ENCODE measurements around the gene TRABD2B.

TRABD2B gene

GRCh38 chr1:47819574-47819888, 177.7 kb downstream of the TRABD2B start:
- no peak for DNase-seq

GRCh38 chr1:47818682-47819573, 178.3 kb downstream of the TRABD2B start:
- DNase-seq = no peak

- no peak for DNase-seq
These were observed 179.3 kb downstream of the TRABD2B start for GRCh38 chr1:47817861-47818260.

- DNase-seq = no peak
These were observed 180.7 kb downstream of the TRABD2B start for GRCh38 chr1:47816325-47817071.

GRCh38 chr1:47814612-47815395, 182.4 kb downstream of the TRABD2B start:
- peak; percentile 28 for DNase-seq

- DNase-seq = no peak
These were observed 183.2 kb downstream of the TRABD2B start for GRCh38 chr1:47813970-47814369.

GRCh38 chr1:47812904-47813514, 184.2 kb downstream of the TRABD2B start:
- DNase-seq = no peak

- no peak for DNase-seq
These were observed 186.1 kb downstream of the TRABD2B start for GRCh38 chr1:47810964-47811682.

- no peak for DNase-seq
These were observed 187.7 kb downstream of the TRABD2B start for GRCh38 chr1:47809301-47810084.

GRCh38 chr1:47808612-47809011, 188.6 kb downstream of the TRABD2B start:
- DNase-seq = no peak

- DNase-seq = no peak
These were observed 191.2 kb downstream of the TRABD2B start for GRCh38 chr1:47805921-47806361.

- no peak for DNase-seq
These were observed 192.2 kb downstream of the TRABD2B start for GRCh38 chr1:47805018-47805417.

GRCh38 chr1:47803815-47804501, 193.2 kb downstream of the TRABD2B start:
- DNase-seq = no peak

GRCh38 chr1:47797575-47797974, 199.6 kb downstream of the TRABD2B start:
- no peak for DNase-seq

GRCh38 chr1:47796626-47797025, 200.6 kb downstream of the TRABD2B start:
- DNase-seq = no peak

GRCh38 chr1:47795102-47795501, 202.1 kb downstream of the TRABD2B start:
- DNase-seq = no peak

GRCh38 chr1:47794530-47794929, 202.7 kb downstream of the TRABD2B start:
- no peak for DNase-seq

GRCh38 chr1:47794081-47794480, 203.1 kb downstream of the TRABD2B start:
- no peak for DNase-seq

GRCh38 chr1:47793563-47793962, 203.6 kb downstream of the TRABD2B start:
- DNase-seq = no peak

- DNase-seq = no peak
These were observed 204.4 kb downstream of the TRABD2B start for GRCh38 chr1:47792779-47793178.
